ENCODE data around the gene RNF212. TPM values are rescaled to one million over a fixed set of nuclear protein-coding genes. Genes with fewer than 3 reads are reported as not detected.

The RNF212 gene
- polyA plus RNA-seq, 1 donor from 2014 or later: 0.68 TPM

DNA sequence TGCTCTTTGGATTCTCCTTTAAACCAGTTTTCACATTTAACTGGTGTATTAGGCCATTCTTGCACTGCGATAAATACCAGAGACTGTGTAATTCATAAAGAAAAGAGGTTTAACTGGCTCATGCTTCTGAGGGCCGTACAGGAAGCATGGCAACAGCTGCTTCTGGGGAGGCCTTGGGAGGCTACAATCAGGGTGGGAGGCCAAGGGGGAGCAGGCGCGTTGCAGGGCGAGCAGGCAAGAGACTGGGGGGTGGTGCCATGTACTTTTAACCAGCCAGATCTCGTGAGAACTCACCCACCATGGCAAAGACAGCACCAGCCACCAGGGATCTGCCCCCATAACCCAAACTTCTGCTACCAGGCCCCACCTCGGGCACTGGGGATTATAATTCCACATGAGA is 38.1 kb downstream of the RNF212 start:
- peaks cover 0 to 7% (median 6%) of the 10 kb centered on the region in 3 donors for H3K4me1 Mint-ChIP-seq
- H3K27me3 Mint-ChIP-seq: peaks cover 15% of the 10 kb centered on the region
- H3K36me3 Mint-ChIP-seq: peaks cover 2% of the 10 kb centered on the region
- no peak overlapping the region for H3K27ac Mint-ChIP-seq
- H3K9me3 Mint-ChIP-seq: peaks cover 0 to 4% (median 0%) of the 10 kb centered on the region in 3 donors
- H3K4me3 Mint-ChIP-seq: no peak overlapping the region

GRCh38 chr4:1074077-1074476 is 39.3 kb downstream of the RNF212 start:
- peaks cover 2% of the 10 kb centered on the region for H3K36me3 Mint-ChIP-seq
- H3K9me3 Mint-ChIP-seq: no peaks in the 10 kb centered on the region
- peaks cover 0 to 7% (median 6%) of the 10 kb centered on the region in 3 donors for H3K4me1 Mint-ChIP-seq
- no peak overlapping the region for H3K4me3 Mint-ChIP-seq
- H3K27me3 Mint-ChIP-seq: peaks cover 10% of the 10 kb centered on the region
- no peak overlapping the region for H3K27ac Mint-ChIP-seq

DNA sequence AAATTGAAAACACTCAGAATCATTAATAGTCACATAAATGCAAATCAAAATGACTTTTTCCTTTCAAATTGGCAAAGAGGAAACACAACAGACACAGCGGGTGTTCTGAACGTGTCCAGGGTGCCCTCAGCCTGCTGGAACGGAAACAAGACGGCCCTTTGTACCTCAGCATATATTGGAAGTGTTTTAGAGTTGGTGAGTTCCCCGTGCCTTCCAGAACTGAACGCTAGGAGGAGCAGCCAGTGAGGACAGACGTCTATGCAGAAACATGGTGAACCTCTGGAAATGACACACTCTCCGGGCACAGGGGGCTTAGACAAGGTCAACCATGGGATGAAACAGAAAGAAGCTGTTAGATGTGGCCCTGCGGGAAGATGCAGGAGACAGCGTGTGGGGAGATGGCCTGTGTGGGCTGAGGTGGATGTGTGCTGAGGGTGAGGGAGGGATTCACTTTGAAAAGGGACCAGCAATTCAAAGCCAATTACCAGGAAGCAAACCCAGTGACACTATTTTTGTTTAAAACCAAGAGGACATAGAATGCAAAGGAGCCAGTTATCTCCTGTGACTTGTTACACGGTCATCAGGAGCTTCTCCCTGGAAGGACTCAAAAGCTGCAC is 40.4 kb downstream of the RNF212 start:
- H3K9me3 Mint-ChIP-seq: no peaks in the 10 kb centered on the region
- H3K4me3 Mint-ChIP-seq: peak overlapping the region in 1 of 4 donors; percentile 56
- H3K27ac Mint-ChIP-seq: no peak overlapping the region
- peaks cover 0 to 7% (median 6%) of the 10 kb centered on the region in 3 donors for H3K4me1 Mint-ChIP-seq
- peaks cover 2% of the 10 kb centered on the region for H3K36me3 Mint-ChIP-seq
- peaks cover 5% of the 10 kb centered on the region for H3K27me3 Mint-ChIP-seq

DNA sequence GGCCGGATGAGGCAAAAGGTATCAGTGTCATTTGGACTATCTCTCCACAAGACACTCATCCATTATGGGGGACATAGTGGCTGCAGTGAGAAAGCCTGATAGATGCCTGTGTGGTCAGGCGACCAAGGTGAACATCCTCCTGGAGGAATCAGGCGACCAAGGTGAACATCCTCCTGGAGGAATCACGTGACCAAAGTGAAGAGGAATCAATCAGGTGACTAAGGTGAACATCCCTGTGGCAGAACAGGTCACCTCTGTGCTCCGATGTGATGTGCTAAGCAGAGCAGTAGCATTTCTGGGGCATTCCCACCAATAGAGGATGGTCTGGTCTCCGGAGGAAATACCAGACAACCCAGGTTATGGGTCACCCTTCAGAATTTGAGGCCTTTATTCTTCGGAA is 44.0 kb downstream of the RNF212 start:
- Mint-ChIP-seq H3K4me1 (peaks cover 0 to 7% (median 6%) of the 10 kb centered on the region in 3 donors), H3K9me3 (peaks cover 0 to 3% (median 0%) of the 10 kb centered on the region in 3 donors), H3K36me3 (peaks cover 2% of the 10 kb centered on the region), H3K27ac (no peak overlapping the region), H3K27me3 (peaks cover 19% of the 10 kb centered on the region), H3K4me3 (no peak overlapping the region)

DNA sequence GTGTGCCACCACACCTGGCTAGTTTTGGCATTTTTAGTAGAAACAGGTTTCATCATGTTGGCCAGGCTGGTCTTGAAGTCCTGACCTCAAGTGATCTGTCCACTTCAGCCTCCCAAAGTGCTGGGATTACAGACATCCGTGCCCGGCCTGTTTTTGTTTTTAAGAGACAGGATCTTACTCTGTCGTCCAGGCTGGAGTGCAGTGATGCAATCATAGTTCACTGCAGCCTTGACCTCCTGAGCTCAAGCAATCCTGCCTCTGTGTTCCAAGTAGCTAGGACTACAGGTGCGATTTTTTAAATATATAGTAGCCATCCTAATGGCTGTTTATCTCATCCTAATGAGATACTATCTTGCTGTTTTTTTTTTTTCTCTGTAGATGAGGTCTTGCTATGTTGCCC is 47.6 kb downstream of the RNF212 start:
- H3K27ac Mint-ChIP-seq: no peak overlapping the region
- H3K9me3 Mint-ChIP-seq: peaks cover 2 to 6% (median 3%) of the 10 kb centered on the region in 3 donors
- H3K4me1 Mint-ChIP-seq: no peaks in the 10 kb centered on the region
- no peaks in the 10 kb centered on the region for H3K36me3 Mint-ChIP-seq
- peaks cover 24% of the 10 kb centered on the region for H3K27me3 Mint-ChIP-seq
- no peak overlapping the region for H3K4me3 Mint-ChIP-seq

- Mint-ChIP-seq H3K36me3 (no peaks in the 10 kb centered on the region), H3K9me3 (peaks cover 2 to 6% (median 3%) of the 10 kb centered on the region in 3 donors), H3K4me1 (no peaks in the 10 kb centered on the region), H3K27ac (no peak overlapping the region), H3K4me3 (no peak overlapping the region), H3K27me3 (peaks cover 29% of the 10 kb centered on the region)
These were observed 50.9 kb downstream of the RNF212 start for GRCh38 chr4:1062419-1062818.

GRCh38 chr4:1061760-1062159 is 51.6 kb downstream of the RNF212 start:
- Mint-ChIP-seq H3K4me3 (no peak overlapping the region), H3K27ac (no peak overlapping the region), H3K27me3 (peaks cover 27% of the 10 kb centered on the region), H3K36me3 (no peaks in the 10 kb centered on the region), H3K4me1 (no peaks in the 10 kb centered on the region), H3K9me3 (peaks cover 2 to 6% (median 3%) of the 10 kb centered on the region in 3 donors)

DNA sequence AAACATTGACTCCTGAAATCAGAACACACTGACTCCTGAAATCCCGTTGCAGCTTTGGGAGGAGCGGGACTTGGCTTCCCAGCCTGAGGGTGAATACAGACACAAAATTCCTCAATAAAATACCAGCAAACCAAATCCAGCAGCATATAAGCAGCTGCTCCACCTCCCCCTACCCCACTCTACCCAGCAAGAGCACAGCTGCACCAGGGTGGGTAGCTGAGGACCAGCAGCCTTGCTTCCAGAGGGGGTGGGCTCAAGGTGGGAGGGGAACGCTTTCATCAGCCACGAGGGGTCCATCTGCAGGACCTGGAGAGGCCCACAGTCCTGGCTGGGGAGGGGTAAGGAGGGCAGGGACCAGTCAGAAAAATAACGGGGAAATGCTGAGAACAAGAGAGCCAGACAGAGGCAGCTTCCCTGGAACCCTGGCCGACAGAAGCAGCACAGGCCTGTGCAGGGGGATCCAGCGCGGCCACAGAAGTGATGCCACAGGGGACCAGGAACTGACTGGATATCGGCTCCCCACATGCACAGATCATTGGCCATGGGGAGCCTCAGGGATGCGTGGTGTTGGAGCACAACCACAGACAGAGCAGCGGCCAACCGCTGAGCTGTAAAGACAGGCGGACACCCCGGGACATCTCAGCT is 52.2 kb downstream of the RNF212 start:
- Mint-ChIP-seq H3K9me3 (peaks cover 2 to 7% (median 3%) of the 10 kb centered on the region in 3 donors), H3K27me3 (peaks cover 26% of the 10 kb centered on the region), H3K4me3 (no peak overlapping the region), H3K27ac (no peak overlapping the region), H3K36me3 (no peaks in the 10 kb centered on the region), H3K4me1 (peaks cover 2% of the 10 kb centered on the region in 3 donors)

DNA sequence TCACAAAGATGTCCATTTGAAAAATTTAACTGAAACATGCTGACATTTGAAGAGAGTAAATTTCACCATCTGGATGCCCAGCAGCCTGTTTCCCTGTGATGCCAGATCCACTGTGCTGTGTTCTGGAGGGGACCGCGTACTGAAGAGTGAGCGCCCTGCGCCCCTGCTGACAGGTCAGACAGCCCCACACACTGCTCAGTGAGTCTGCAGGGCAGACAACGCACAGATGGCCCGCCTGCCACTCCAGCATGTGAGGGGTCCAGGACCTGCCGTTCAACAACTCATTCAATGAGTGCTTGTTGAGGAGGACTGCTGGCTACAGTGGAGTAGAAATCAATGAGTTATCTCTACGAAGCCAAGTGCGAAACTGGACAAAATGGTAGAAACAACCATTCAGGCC is 52.7 kb downstream of the RNF212 start:
- Mint-ChIP-seq H3K9me3 (peaks cover 2 to 9% (median 3%) of the 10 kb centered on the region in 3 donors), H3K27me3 (peaks cover 28% of the 10 kb centered on the region), H3K4me1 (peaks cover 4 to 7% (median 6%) of the 10 kb centered on the region in 3 donors), H3K27ac (no peak overlapping the region), H3K4me3 (no peak overlapping the region), H3K36me3 (peaks cover 2% of the 10 kb centered on the region)

DNA sequence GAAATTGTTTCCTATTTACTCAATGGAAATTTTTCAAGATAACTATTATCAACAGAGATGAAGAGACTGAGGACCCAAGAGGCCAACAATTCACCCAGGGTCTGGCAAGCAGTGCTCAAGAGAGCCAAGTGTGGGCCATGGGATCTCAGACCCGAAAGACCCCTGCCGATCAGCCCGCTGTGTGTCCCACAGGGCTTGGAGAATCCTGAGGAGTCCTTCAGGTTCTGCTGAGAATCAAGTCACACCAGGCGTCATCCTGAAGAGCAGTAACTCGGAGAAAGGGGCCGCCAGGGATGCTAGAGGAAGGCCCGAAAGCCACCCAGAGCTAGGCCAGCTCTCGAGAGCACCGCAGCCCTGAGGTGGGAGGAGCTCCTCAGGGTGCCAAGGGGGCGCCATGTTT is 53.2 kb downstream of the RNF212 start:
- Mint-ChIP-seq H3K36me3 (peaks cover 2% of the 10 kb centered on the region), H3K4me3 (no peak overlapping the region), H3K9me3 (peaks cover 2 to 9% (median 3%) of the 10 kb centered on the region in 3 donors), H3K27ac (no peak overlapping the region), H3K4me1 (peaks cover 4 to 8% (median 7%) of the 10 kb centered on the region in 3 donors), H3K27me3 (peaks cover 24% of the 10 kb centered on the region)

DNA sequence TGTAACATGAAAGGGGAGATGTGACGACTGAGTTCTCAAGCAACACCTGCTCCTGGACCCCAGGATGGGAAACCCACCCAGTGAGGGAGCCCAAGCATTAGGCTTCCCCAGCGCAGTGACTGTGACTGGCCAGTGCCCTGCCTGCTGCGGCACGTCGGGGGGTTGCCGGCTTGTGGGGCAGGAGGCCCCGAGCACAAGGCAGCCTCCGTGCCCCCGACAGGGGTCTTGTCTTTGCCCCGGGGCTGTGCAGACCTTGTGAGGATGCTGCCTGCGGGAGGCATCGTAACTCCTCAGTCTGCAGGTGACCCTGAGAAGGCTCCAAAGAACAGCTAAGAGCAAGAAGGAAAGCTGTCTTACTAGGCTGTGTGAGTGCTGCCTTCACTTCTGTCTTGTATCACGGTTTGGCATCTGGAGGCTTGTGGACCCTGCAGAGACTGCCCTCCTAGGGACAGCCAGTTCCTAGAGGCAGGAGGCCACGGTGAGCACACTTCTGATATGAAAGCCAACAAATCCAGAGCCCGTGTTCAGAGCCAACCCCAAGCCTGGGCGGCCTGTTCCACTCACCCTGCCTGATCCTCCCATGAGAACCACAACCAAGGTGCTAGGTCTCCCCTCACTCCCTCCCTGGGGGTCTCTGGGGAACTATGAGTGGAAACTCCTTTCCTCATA is 54.2 kb downstream of the RNF212 start:
- H3K27ac Mint-ChIP-seq: no peak overlapping the region
- peaks cover 2 to 6% (median 3%) of the 10 kb centered on the region in 3 donors for H3K9me3 Mint-ChIP-seq
- peaks cover 4 to 8% (median 7%) of the 10 kb centered on the region in 3 donors for H3K4me1 Mint-ChIP-seq
- peaks cover 21% of the 10 kb centered on the region for H3K27me3 Mint-ChIP-seq
- peaks cover 2% of the 10 kb centered on the region for H3K36me3 Mint-ChIP-seq
- no peak overlapping the region for H3K4me3 Mint-ChIP-seq

DNA sequence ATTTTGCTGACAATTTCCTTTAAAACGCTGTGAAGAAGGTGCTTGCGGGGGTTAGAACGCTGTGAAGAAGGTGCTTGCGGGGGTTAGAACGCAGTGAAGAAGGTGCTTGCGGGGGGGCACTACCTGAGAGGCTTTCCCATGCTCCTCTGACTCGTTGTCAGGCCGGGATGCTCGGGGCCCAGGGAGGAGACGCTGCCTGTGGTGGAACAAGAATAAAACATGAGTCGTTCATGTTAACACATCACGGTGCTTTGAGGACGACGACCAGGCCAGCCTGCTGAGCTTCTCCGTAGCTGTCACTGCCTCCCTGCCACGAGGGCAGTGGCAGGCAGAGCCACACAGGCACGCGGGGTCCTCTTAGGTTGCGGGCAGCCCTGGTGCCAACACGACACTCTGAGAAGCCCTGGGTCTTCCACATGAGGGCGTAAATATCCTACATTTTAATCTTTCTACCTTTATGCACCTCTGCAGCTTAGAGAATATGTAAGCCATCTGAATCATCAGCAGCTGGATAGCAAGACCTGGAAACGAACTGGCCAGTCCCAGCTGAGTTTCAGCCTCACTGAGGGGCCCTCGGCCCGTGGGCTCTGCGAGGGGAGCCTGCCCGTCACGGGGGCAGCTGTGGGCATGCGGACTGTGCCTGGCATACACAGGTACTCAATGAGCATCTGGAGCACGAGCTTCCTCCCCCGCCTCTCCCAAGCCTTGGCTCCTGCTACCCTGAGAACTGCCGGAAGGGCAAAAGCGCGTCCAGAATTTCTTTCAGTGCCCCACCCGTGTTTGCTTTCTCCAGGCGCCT is 55.0 kb downstream of the RNF212 start:
- Mint-ChIP-seq H3K36me3 (peaks cover 2% of the 10 kb centered on the region), H3K4me3 (no peak overlapping the region), H3K27me3 (peaks cover 21% of the 10 kb centered on the region)

GRCh38 chr4:1057403-1057745 is 56.0 kb downstream of the RNF212 start:
- Mint-ChIP-seq H3K36me3 (peaks cover 2% of the 10 kb centered on the region), H3K9me3 (peaks cover 0 to 4% (median 2%) of the 10 kb centered on the region in 3 donors), H3K27me3 (peaks cover 22% of the 10 kb centered on the region), H3K4me1 (peaks cover 7 to 10% (median 8%) of the 10 kb centered on the region in 3 donors), H3K4me3 (peak overlapping the region in 1 of 4 donors; percentile 41), H3K27ac (no peak overlapping the region)

More for the DNA sequence above, 55.0 kb downstream of the RNF212 start:
- Mint-ChIP-seq H3K27ac (no peak overlapping the region), H3K4me1 (peaks cover 4 to 8% (median 7%) of the 10 kb centered on the region in 3 donors), H3K9me3 (peaks cover 2 to 6% (median 3%) of the 10 kb centered on the region in 3 donors)

DNA sequence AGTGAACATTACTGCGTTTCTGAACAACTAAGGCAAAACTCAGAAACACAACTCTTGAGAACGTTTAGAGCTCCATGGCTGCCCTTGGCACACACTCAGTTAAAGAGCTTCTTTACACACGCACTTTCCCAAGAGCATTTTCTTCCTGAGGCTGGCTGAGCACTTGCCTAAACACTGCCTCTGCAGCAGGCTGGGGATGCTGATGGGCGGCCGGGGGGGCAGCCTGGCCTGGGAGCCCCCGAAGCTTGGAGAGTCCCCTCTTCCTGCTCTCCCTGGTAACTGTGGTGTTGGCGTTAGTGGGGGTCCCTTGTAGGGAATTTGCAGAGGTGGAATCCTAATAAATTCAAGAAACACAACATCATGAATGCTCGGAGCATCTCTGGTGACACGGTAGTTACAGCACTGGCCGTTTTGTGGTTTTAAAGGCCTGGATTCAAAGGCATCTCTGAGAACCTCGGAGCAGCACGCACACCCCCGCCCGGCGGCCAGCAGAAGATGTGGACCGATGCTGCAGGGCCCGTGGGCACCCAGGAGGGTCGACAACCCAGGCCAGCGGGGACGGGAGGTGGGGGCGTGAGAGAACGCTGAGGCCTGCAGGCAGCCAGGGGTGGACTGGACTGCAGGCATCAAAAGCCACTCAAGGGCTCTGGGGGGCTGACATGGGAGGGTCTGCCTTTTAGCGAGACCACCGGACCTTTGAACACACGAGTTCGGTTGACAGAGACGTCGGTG is 56.5 kb downstream of the RNF212 start:
- Mint-ChIP-seq H3K36me3 (peaks cover 2% of the 10 kb centered on the region), H3K27me3 (peaks cover 21% of the 10 kb centered on the region), H3K27ac (no peak overlapping the region), H3K9me3 (peaks cover 0 to 4% (median 2%) of the 10 kb centered on the region in 3 donors), H3K4me3 (peak overlapping the region in 1 of 4 donors; percentile 93), H3K4me1 (peaks cover 7 to 10% (median 8%) of the 10 kb centered on the region in 3 donors)

All from IgD-negative memory B cell (primary cell).